ENCODE measurements around the gene GRIK5. TPM values are rescaled to one million over a fixed set of nuclear protein-coding genes. Genes with fewer than 3 reads are reported as not detected.
"Not testable (repeated sequence)": the region's sequence is repeated elsewhere in the genome, so short reads cannot be mapped to it uniquely, and the experiment has no call there.

Gene GRIK5
- total RNA-seq, 5 donors from 2014 or later (not counting 1 experiment from before 2014, with no cell fraction given) = 0.26 to 1.5 (median 1.3) TPM

DNA sequence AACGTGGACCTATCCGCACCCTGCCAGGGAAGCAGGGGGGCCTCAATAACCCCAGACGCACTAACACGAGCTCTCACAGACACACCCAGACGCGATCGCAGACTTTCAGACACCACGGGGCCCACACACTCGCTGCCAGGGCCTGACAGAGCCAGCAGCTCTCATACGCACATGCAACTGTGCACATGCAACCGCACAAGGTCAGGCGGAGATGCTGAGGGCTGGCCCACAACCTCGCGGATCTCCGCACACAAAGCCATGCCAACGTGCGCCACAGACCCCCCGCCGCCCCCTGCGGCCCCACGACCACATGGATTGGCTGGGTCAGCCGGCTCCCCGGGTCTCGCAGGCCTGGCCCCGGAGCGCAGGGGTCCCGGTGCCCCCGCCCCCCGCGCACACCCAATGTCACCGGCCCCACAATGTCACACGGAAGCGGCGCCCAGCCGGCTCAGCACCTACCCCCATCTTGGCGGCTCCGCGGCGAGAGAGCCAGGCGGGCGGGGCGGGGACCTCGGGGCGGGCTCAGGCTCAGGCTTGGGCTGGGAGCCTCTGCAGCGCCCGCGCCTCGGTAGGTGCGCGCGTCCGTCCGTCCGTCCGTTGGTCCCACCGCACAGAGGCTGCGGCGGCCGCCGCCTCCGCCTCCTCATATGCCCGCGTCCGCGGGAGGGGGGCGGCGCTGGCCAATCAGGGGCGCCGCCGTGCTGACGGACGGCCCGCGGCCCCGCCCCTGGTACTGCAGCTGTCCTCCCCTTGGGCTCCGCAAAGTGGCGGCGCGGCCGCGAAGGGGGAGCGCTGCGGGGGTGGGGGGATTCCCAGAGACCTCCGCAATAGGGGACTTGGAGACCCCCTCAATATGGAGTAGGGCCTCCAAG is 76.2 kb downstream of the GRIK5 start, which contains the start of gene ATP1A3:
ATP1A3 (minus strand) TSS at position 619 of the 872 bp plus-strand sequence; CDS start at position 465, 154 bp downstream.
- Histone ChIP-seq H3K4me1 (ENCODE audit: control insufficient read depth in 1 of 2, extremely low read depth in 1 of 2, insufficient read depth in 2 of 2, low read length in 2 of 2) (peaks cover 6 to 37% of the 10 kb centered on the region in 2 experiments), H3K4me3 (ENCODE audit: control insufficient read depth in 1 of 2, extremely low read depth in 1 of 2, low read length in 1 of 2) (peak within 1 kb of the TSS; percentile 60 to 75), H3K9me3 (no peaks in the 10 kb centered on the region), H3K27ac (ENCODE audit: low read length) (no peak within 1 kb of the TSS), H3K36me3 (ENCODE audit: control insufficient read depth in 2 of 2, extremely low read depth in 1 of 2, insufficient read depth in 1 of 2, low read length in 1 of 2) (peaks cover 0 to 2% of the 10 kb centered on the region in 2 donors), H3K27me3 (replicated peaks in 1 of 2; ENCODE audit: control insufficient read depth in 2 of 2, extremely low read depth in 1 of 2, insufficient read depth in 2 of 2, low read length in 1 of 2) (peaks cover 0 to 59% of the 10 kb centered on the region in 2 experiments)
- Mint-ChIP-seq H3K4me3 (peak within 1 kb of the TSS; percentile 80 to 86 (median 80)), H3K36me3 (no peaks in the 10 kb centered on the region), H3K27me3 (peaks cover 31 to 42% of the 10 kb centered on the region in 2 donors), H3K27ac (peak within 1 kb of the TSS in 1 of 2 donors; percentile 7), H3K9me3 (no peaks in the 10 kb centered on the region), H3K4me1 (peaks cover 35 to 45% (median 39%) of the 10 kb centered on the region in 3 donors)
- DNase-seq = peak; percentile 18 to 72 (median 50)
- POLR2A ChIA-PET = interaction anchor here in 1 of 2 donors (0.6 kb wide), 1 partner anchor 35 kb away, joined by 3 read pairs; the partner anchor contains the start of gene RABAC1
- WGBS (ENCODE audit: insufficient coverage) = 1% methylated on average over 73 of the region's 84 CpGs
- peak; percentile 83 to 86 (median 85) for ATAC-seq (replicated peaks in 1 of 4)
- CTCF ChIA-PET = interaction anchor here in 1 of 2 donors (0.6 kb wide), 1 partner anchor 628 kb away, joined by 4 read pairs; no protein-coding TSS in a partner anchor

DNA sequence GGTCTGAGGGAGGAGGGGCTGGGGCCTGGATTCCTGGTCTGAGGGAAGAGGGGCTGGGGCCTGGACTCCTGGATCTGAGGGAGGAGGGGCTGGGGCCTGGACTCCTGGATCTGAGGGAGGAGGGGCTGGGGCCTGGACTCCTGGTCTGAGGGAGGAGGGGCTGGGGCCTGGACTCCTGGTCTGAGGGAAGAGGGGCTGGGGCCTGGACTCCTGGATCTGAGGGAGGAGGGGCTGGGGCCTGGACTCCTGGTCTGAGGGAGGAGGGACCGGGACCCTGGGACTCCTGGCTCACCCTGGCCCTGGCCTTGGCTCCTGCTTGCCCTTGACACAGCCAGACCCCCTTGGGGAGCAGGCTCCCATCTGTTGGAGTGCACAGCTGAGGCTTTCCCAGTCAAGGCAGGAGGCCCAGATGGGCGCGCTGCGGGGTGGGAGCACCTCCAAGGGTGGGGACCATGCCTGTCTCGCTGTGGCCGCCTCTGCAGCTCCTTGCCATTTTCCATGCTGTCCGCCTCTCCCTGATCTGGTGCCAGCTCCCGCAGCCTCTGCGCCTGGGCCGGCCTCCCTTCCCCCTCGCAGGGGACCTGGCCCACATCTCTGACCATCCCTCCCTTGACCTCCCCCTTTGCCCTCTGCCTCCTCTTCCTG is 78.0 kb downstream of the GRIK5 start:
- DNase-seq; H3K36me3 Mint-ChIP-seq; H3K4me3 ChIP-seq (ENCODE audit: control insufficient read depth in 1 of 2, extremely low read depth in 1 of 2, low read length in 1 of 2); H3K9me3 Mint-ChIP-seq; H3K9me3 ChIP-seq; ATAC-seq (replicated peaks in 1 of 4); H3K27ac ChIP-seq (ENCODE audit: low read length); CTCF ChIA-PET; H3K27ac Mint-ChIP-seq; H3K36me3 ChIP-seq (ENCODE audit: control insufficient read depth in 2 of 2, extremely low read depth in 1 of 2, insufficient read depth in 1 of 2, low read length in 1 of 2); POLR2A ChIA-PET: not testable (repeated sequence)
- 97% methylated on average over 10 of the region's 11 CpGs for WGBS (ENCODE audit: insufficient coverage)
- Mint-ChIP-seq H3K4me3 (peak overlapping the region in 1 of 3 donors; percentile 86), H3K4me1 (peaks cover 25 to 33% (median 29%) of the 10 kb centered on the region in 3 donors), H3K27me3 (peaks cover 21 to 29% of the 10 kb centered on the region in 2 donors)
- peaks cover 0 to 43% of the 10 kb centered on the region in 2 experiments for H3K27me3 ChIP-seq (replicated peaks in 1 of 2; ENCODE audit: control insufficient read depth in 2 of 2, extremely low read depth in 1 of 2, insufficient read depth in 2 of 2, low read length in 1 of 2)
- H3K4me1 ChIP-seq (ENCODE audit: control insufficient read depth in 1 of 2, extremely low read depth in 1 of 2, insufficient read depth in 2 of 2, low read length in 2 of 2) = peaks cover 0 to 21% of the 10 kb centered on the region in 2 experiments

- WGBS (ENCODE audit: insufficient coverage) = 89% methylated on average over 12 of the region's 15 CpGs
- Mint-ChIP-seq H3K27ac (no peak overlapping the region), H3K27me3 (peaks cover 12 to 20% of the 10 kb centered on the region in 2 donors), H3K4me1 (peaks cover 19 to 24% (median 22%) of the 10 kb centered on the region in 3 donors), H3K4me3 (peak overlapping the region in 2 of 3 donors; percentile 27 to 38), H3K36me3 (peaks cover 12% of the 10 kb centered on the region), H3K9me3 (no peaks in the 10 kb centered on the region)
- peaks cover 0 to 8% of the 10 kb centered on the region in 2 donors for H3K36me3 ChIP-seq (ENCODE audit: control insufficient read depth in 2 of 2, extremely low read depth in 1 of 2, insufficient read depth in 1 of 2, low read length in 1 of 2)
- CTCF ChIA-PET = no interaction called here
- H3K9me3 ChIP-seq = no peaks in the 10 kb centered on the region
- H3K27ac ChIP-seq (ENCODE audit: low read length) = no peak overlapping the region
- H3K27me3 ChIP-seq (replicated peaks in 1 of 2; ENCODE audit: control insufficient read depth in 2 of 2, extremely low read depth in 1 of 2, insufficient read depth in 2 of 2, low read length in 1 of 2) = peaks cover 0 to 33% of the 10 kb centered on the region in 2 experiments
- DNase-seq = no peak
- H3K4me1 ChIP-seq (ENCODE audit: control insufficient read depth in 1 of 2, extremely low read depth in 1 of 2, insufficient read depth in 2 of 2, low read length in 2 of 2) = peaks cover 0 to 18% of the 10 kb centered on the region in 2 experiments
- no peak overlapping the region for H3K4me3 ChIP-seq (ENCODE audit: control insufficient read depth in 1 of 2, extremely low read depth in 1 of 2, low read length in 1 of 2)
- POLR2A ChIA-PET = no interaction called here
- ATAC-seq (replicated peaks in 1 of 4) = no peak
Measured at GRCh38 chr19:41991025-41991424, 79.0 kb downstream of the GRIK5 start.

- 100% methylated on average over 1 of the region's 2 CpGs for WGBS (ENCODE audit: insufficient coverage)
- H3K4me3 ChIP-seq (ENCODE audit: control insufficient read depth in 1 of 2, extremely low read depth in 1 of 2, low read length in 1 of 2) = no peak overlapping the region
- peaks cover 10 to 16% of the 10 kb centered on the region in 2 donors for H3K27me3 Mint-ChIP-seq
- H3K27ac Mint-ChIP-seq = no peak overlapping the region
- peaks cover 0 to 29% of the 10 kb centered on the region in 2 experiments for H3K27me3 ChIP-seq (replicated peaks in 1 of 2; ENCODE audit: control insufficient read depth in 2 of 2, extremely low read depth in 1 of 2, insufficient read depth in 2 of 2, low read length in 1 of 2)
- peaks cover 0 to 18% of the 10 kb centered on the region in 2 experiments for H3K4me1 ChIP-seq (ENCODE audit: control insufficient read depth in 1 of 2, extremely low read depth in 1 of 2, insufficient read depth in 2 of 2, low read length in 2 of 2)
- no peak for DNase-seq
- peaks cover 0 to 8% of the 10 kb centered on the region in 2 donors for H3K36me3 ChIP-seq (ENCODE audit: control insufficient read depth in 2 of 2, extremely low read depth in 1 of 2, insufficient read depth in 1 of 2, low read length in 1 of 2)
- H3K36me3 Mint-ChIP-seq = peaks cover 12% of the 10 kb centered on the region
- no peak overlapping the region for H3K4me3 Mint-ChIP-seq
- no peaks in the 10 kb centered on the region for H3K9me3 Mint-ChIP-seq
- peaks cover 19 to 24% (median 20%) of the 10 kb centered on the region in 3 donors for H3K4me1 Mint-ChIP-seq
- ATAC-seq (replicated peaks in 1 of 4) = no peak
- no peak overlapping the region for H3K27ac ChIP-seq (ENCODE audit: low read length)
- POLR2A ChIA-PET = no interaction called here
- CTCF ChIA-PET = no interaction called here
- H3K9me3 ChIP-seq = no peaks in the 10 kb centered on the region
Measured at GRCh38 chr19:41990615-41991014, 79.4 kb downstream of the GRIK5 start.

GRCh38 chr19:41990028-41990427 is 80.0 kb downstream of the GRIK5 start:
- no peak overlapping the region for H3K27ac Mint-ChIP-seq
- WGBS (ENCODE audit: insufficient coverage) = 89% methylated on average over 3 of the region's 4 CpGs
- H3K27me3 Mint-ChIP-seq = peaks cover 4 to 10% of the 10 kb centered on the region in 2 donors
- CTCF ChIA-PET = no interaction called here
- no peak overlapping the region for H3K27ac ChIP-seq (ENCODE audit: low read length)
- peaks cover 0 to 17% of the 10 kb centered on the region in 2 experiments for H3K4me1 ChIP-seq (ENCODE audit: control insufficient read depth in 1 of 2, extremely low read depth in 1 of 2, insufficient read depth in 2 of 2, low read length in 2 of 2)
- H3K4me3 ChIP-seq (ENCODE audit: control insufficient read depth in 1 of 2, extremely low read depth in 1 of 2, low read length in 1 of 2) = no peak overlapping the region
- POLR2A ChIA-PET = no interaction called here
- H3K9me3 Mint-ChIP-seq = no peaks in the 10 kb centered on the region
- peaks cover 0 to 8% of the 10 kb centered on the region in 2 donors for H3K36me3 ChIP-seq (ENCODE audit: control insufficient read depth in 2 of 2, extremely low read depth in 1 of 2, insufficient read depth in 1 of 2, low read length in 1 of 2)
- peaks cover 0 to 23% of the 10 kb centered on the region in 2 experiments for H3K27me3 ChIP-seq (replicated peaks in 1 of 2; ENCODE audit: control insufficient read depth in 2 of 2, extremely low read depth in 1 of 2, insufficient read depth in 2 of 2, low read length in 1 of 2)
- H3K4me3 Mint-ChIP-seq = no peak overlapping the region
- ATAC-seq (replicated peaks in 1 of 4) (no peak), DNase-seq (no peak)
- H3K9me3 ChIP-seq = no peaks in the 10 kb centered on the region
- peaks cover 12% of the 10 kb centered on the region for H3K36me3 Mint-ChIP-seq
- H3K4me1 Mint-ChIP-seq = peaks cover 13 to 19% (median 14%) of the 10 kb centered on the region in 3 donors

- ChIA-PET CTCF (interaction anchor here in 1 of 2 donors (0.6 kb wide), 1 partner anchor 164 kb away, joined by 7 read pairs; no protein-coding TSS in a partner anchor), POLR2A (no interaction called here)
Measured at GRCh38 chr19:41988947-41989346, 81.1 kb downstream of the GRIK5 start.

More at GRCh38 chr19:41988947-41989346, 81.1 kb downstream of the GRIK5 start:
- H3K9me3 ChIP-seq = no peaks in the 10 kb centered on the region
- DNase-seq (no peak), ATAC-seq (replicated peaks in 1 of 4) (no peak)
- peaks cover 0 to 12% of the 10 kb centered on the region in 2 donors for H3K36me3 ChIP-seq (ENCODE audit: control insufficient read depth in 2 of 2, extremely low read depth in 1 of 2, insufficient read depth in 1 of 2, low read length in 1 of 2)
- no peak overlapping the region for H3K4me3 ChIP-seq (ENCODE audit: control insufficient read depth in 1 of 2, extremely low read depth in 1 of 2, low read length in 1 of 2)
- peaks cover 0 to 4% of the 10 kb centered on the region in 2 donors for H3K27me3 Mint-ChIP-seq
- no peak overlapping the region for H3K27ac ChIP-seq (ENCODE audit: low read length)
- WGBS (ENCODE audit: insufficient coverage) = 93% methylated on average over 6 of the region's 9 CpGs
- H3K4me3 Mint-ChIP-seq = no peak overlapping the region
- H3K27me3 ChIP-seq (replicated peaks in 1 of 2; ENCODE audit: control insufficient read depth in 2 of 2, extremely low read depth in 1 of 2, insufficient read depth in 2 of 2, low read length in 1 of 2) = peaks cover 0 to 17% of the 10 kb centered on the region in 2 experiments
- no peak overlapping the region for H3K27ac Mint-ChIP-seq
- peaks cover 8 to 14% (median 9%) of the 10 kb centered on the region in 3 donors for H3K4me1 Mint-ChIP-seq
- peaks cover 12% of the 10 kb centered on the region for H3K36me3 Mint-ChIP-seq
- H3K9me3 Mint-ChIP-seq = no peaks in the 10 kb centered on the region
- H3K4me1 ChIP-seq (ENCODE audit: control insufficient read depth in 1 of 2, extremely low read depth in 1 of 2, insufficient read depth in 2 of 2, low read length in 2 of 2) = peaks cover 0 to 8% of the 10 kb centered on the region in 2 experiments

All from T-cell (primary cell).